ENCODE results near the gene BANF2. TPM values are rescaled to one million over a fixed set of nuclear protein-coding genes. Genes with fewer than 3 reads are reported as not detected.
"Not testable (repeated sequence)": the region's sequence is repeated elsewhere in the genome, so short reads cannot be mapped to it uniquely, and the experiment has no call there.

Gene BANF2
- total RNA-seq, 2 experiments from 2014 or later: not detected

- ATAC-seq (no peak), DNase-seq (no peak)
- no peak overlapping the region for H3K4me3 Mint-ChIP-seq
- H3K9me3 Mint-ChIP-seq (ENCODE audit: insufficient read depth): no peaks in the 10 kb centered on the region
- H3K36me3 Mint-ChIP-seq (ENCODE audit: low read depth): no peaks in the 10 kb centered on the region
- ChIA-PET CTCF (no interaction called here), POLR2A (no interaction called here)
- no peak overlapping the region for H3K27ac Mint-ChIP-seq
- peaks cover 4% of the 10 kb centered on the region for H3K27me3 Mint-ChIP-seq (ENCODE audit: low read depth)
- no peaks in the 10 kb centered on the region for H3K4me1 Mint-ChIP-seq (ENCODE audit: low read depth)
Observed at GRCh38 chr20:17762873-17763557, 63.2 kb downstream of the BANF2 start.

GRCh38 chr20:17765017-17765416, 65.3 kb downstream of the BANF2 start:
- no peak for DNase-seq
- Mint-ChIP-seq H3K27me3 (ENCODE audit: low read depth) (peaks cover 3% of the 10 kb centered on the region), H3K9me3 (ENCODE audit: insufficient read depth) (no peaks in the 10 kb centered on the region), H3K27ac (no peak overlapping the region), H3K4me1 (ENCODE audit: low read depth) (no peaks in the 10 kb centered on the region), H3K36me3 (ENCODE audit: low read depth) (no peaks in the 10 kb centered on the region), H3K4me3 (no peak overlapping the region)
- ChIA-PET POLR2A (no interaction called here), CTCF (no interaction called here)
- ATAC-seq: no peak

- ChIA-PET POLR2A (no interaction called here), CTCF (no interaction called here)
- Mint-ChIP-seq H3K27ac (no peak overlapping the region), H3K36me3 (ENCODE audit: low read depth) (no peaks in the 10 kb centered on the region), H3K27me3 (ENCODE audit: low read depth) (peaks cover 3% of the 10 kb centered on the region), H3K9me3 (ENCODE audit: insufficient read depth) (no peaks in the 10 kb centered on the region), H3K4me3 (no peak overlapping the region), H3K4me1 (ENCODE audit: low read depth) (no peaks in the 10 kb centered on the region)
- DNase-seq (no peak), ATAC-seq (no peak)
Observed at GRCh38 chr20:17765584-17765983, 65.8 kb downstream of the BANF2 start.

- Mint-ChIP-seq H3K4me1 (ENCODE audit: low read depth) (no peaks in the 10 kb centered on the region), H3K9me3 (ENCODE audit: insufficient read depth) (no peaks in the 10 kb centered on the region), H3K4me3 (no peak overlapping the region), H3K36me3 (ENCODE audit: low read depth) (no peaks in the 10 kb centered on the region), H3K27ac (no peak overlapping the region), H3K27me3 (ENCODE audit: low read depth) (peaks cover 3% of the 10 kb centered on the region)
- ATAC-seq: no peak
- CTCF ChIA-PET: no interaction called here
- POLR2A ChIA-PET: no interaction called here
- DNase-seq: no peak
Observed at GRCh38 chr20:17766226-17766625, 66.5 kb downstream of the BANF2 start.

GRCh38 chr20:17767624-17768023, 67.9 kb downstream of the BANF2 start:
- Mint-ChIP-seq H3K4me1 (ENCODE audit: low read depth) (no peaks in the 10 kb centered on the region), H3K27ac (no peak overlapping the region), H3K4me3 (no peak overlapping the region), H3K27me3 (ENCODE audit: low read depth) (peaks cover 6% of the 10 kb centered on the region), H3K9me3 (ENCODE audit: insufficient read depth) (no peaks in the 10 kb centered on the region), H3K36me3 (ENCODE audit: low read depth) (no peaks in the 10 kb centered on the region)
- ChIA-PET CTCF (no interaction called here), POLR2A (no interaction called here)
- no peak for ATAC-seq
- no peak for DNase-seq

- Mint-ChIP-seq H3K27ac (no peak overlapping the region), H3K4me3 (no peak overlapping the region), H3K9me3 (ENCODE audit: insufficient read depth) (no peaks in the 10 kb centered on the region), H3K27me3 (ENCODE audit: low read depth) (peaks cover 6% of the 10 kb centered on the region), H3K4me1 (ENCODE audit: low read depth) (no peaks in the 10 kb centered on the region), H3K36me3 (ENCODE audit: low read depth) (no peaks in the 10 kb centered on the region)
- ChIA-PET CTCF (interaction anchor here (1.0 kb wide), 1 partner anchor 130 kb away, joined by 3 read pairs; no protein-coding TSS in a partner anchor), POLR2A (no interaction called here)
- DNase-seq (no peak), ATAC-seq (no peak)
Observed at GRCh38 chr20:17768271-17768670, 68.5 kb downstream of the BANF2 start.

GRCh38 chr20:17769716-17770115, 70.0 kb downstream of the BANF2 start:
- H3K9me3 Mint-ChIP-seq (ENCODE audit: insufficient read depth); H3K27ac Mint-ChIP-seq; H3K4me1 Mint-ChIP-seq (ENCODE audit: low read depth); DNase-seq; ATAC-seq; CTCF ChIA-PET; H3K27me3 Mint-ChIP-seq (ENCODE audit: low read depth); H3K36me3 Mint-ChIP-seq (ENCODE audit: low read depth); H3K4me3 Mint-ChIP-seq; POLR2A ChIA-PET: not testable (repeated sequence)

GRCh38 chr20:17771206-17772004, 71.6 kb downstream of the BANF2 start:
- Mint-ChIP-seq H3K27ac (no peak overlapping the region), H3K9me3 (ENCODE audit: insufficient read depth) (no peaks in the 10 kb centered on the region), H3K4me3 (no peak overlapping the region), H3K36me3 (ENCODE audit: low read depth) (no peaks in the 10 kb centered on the region), H3K27me3 (ENCODE audit: low read depth) (peaks cover 6% of the 10 kb centered on the region), H3K4me1 (ENCODE audit: low read depth) (no peaks in the 10 kb centered on the region)
- ATAC-seq: no peak
- ChIA-PET POLR2A (no interaction called here), CTCF (no interaction called here)
- DNase-seq: no peak

GRCh38 chr20:17772005-17772343, 72.2 kb downstream of the BANF2 start:
- no peaks in the 10 kb centered on the region for H3K9me3 Mint-ChIP-seq (ENCODE audit: insufficient read depth)
- ChIA-PET CTCF (no interaction called here), POLR2A (no interaction called here)
- no peaks in the 10 kb centered on the region for H3K36me3 Mint-ChIP-seq (ENCODE audit: low read depth)
- ATAC-seq: no peak
- H3K27ac Mint-ChIP-seq: no peak overlapping the region
- H3K27me3 Mint-ChIP-seq (ENCODE audit: low read depth): peaks cover 6% of the 10 kb centered on the region
- DNase-seq: no peak
- H3K4me1 Mint-ChIP-seq (ENCODE audit: low read depth): no peaks in the 10 kb centered on the region
- H3K4me3 Mint-ChIP-seq: no peak overlapping the region

GRCh38 chr20:17773619-17774018, 73.9 kb downstream of the BANF2 start:
- ATAC-seq: no peak
- H3K4me1 Mint-ChIP-seq (ENCODE audit: low read depth): no peaks in the 10 kb centered on the region
- no peaks in the 10 kb centered on the region for H3K9me3 Mint-ChIP-seq (ENCODE audit: insufficient read depth)
- POLR2A ChIA-PET: interaction anchor here (0.8 kb wide), 1 partner anchor 13 kb away, joined by 3 read pairs; no protein-coding TSS in a partner anchor
- DNase-seq: no peak
- no peaks in the 10 kb centered on the region for H3K36me3 Mint-ChIP-seq (ENCODE audit: low read depth)
- CTCF ChIA-PET: no interaction called here
- H3K4me3 Mint-ChIP-seq: no peak overlapping the region
- peaks cover 6% of the 10 kb centered on the region for H3K27me3 Mint-ChIP-seq (ENCODE audit: low read depth)
- no peak overlapping the region for H3K27ac Mint-ChIP-seq

- Mint-ChIP-seq H3K27me3 (ENCODE audit: low read depth) (peaks cover 3% of the 10 kb centered on the region), H3K4me3 (no peak overlapping the region), H3K36me3 (ENCODE audit: low read depth) (no peaks in the 10 kb centered on the region), H3K27ac (no peak overlapping the region), H3K9me3 (ENCODE audit: insufficient read depth) (no peaks in the 10 kb centered on the region), H3K4me1 (ENCODE audit: low read depth) (peaks cover 5% of the 10 kb centered on the region)
- DNase-seq (no peak), ATAC-seq (no peak)
- ChIA-PET CTCF (no interaction called here), POLR2A (no interaction called here)
Observed at GRCh38 chr20:17775600-17775999, 75.8 kb downstream of the BANF2 start.

GRCh38 chr20:17776551-17776950, 76.8 kb downstream of the BANF2 start:
- no peak for DNase-seq
- Mint-ChIP-seq H3K4me1 (ENCODE audit: low read depth) (peaks cover 5% of the 10 kb centered on the region), H3K27ac (no peak overlapping the region), H3K36me3 (ENCODE audit: low read depth) (no peaks in the 10 kb centered on the region), H3K27me3 (ENCODE audit: low read depth) (peaks cover 3% of the 10 kb centered on the region), H3K4me3 (no peak overlapping the region), H3K9me3 (ENCODE audit: insufficient read depth) (no peaks in the 10 kb centered on the region)
- CTCF ChIA-PET: interaction anchor here (1.0 kb wide), 1 partner anchor 94 kb away, joined by 3 read pairs; no protein-coding TSS in a partner anchor
- POLR2A ChIA-PET: no interaction called here
- ATAC-seq: no peak
